ENCODE data around the gene CDV3. TPM values are rescaled to one million over a fixed set of nuclear protein-coding genes. Genes with fewer than 3 reads are reported as not detected.

The CDV3 gene
- polyA plus RNA-seq, 1 donor from 2014 or later, result 89.3 TPM

GRCh38 chr3:133531981-133532380 lies 41.5 kb upstream of the CDV3 start:
- Histone ChIP-seq H3K4me2 (ENCODE audit: low read length) (no peak overlapping the region), H3K27me3 (ENCODE audit: insufficient read depth, low read depth, low read length) (no peaks in the 10 kb centered on the region), H3K36me3 (ENCODE audit: insufficient read depth, low read length) (no peaks in the 10 kb centered on the region), H3F3A (ENCODE audit: insufficient read depth, low read length, poor library complexity, severe bottlenecking) (no peaks in the 10 kb centered on the region), H4K20me1 (ENCODE audit: insufficient read depth) (no peaks in the 10 kb centered on the region), H3K9me3 (ENCODE audit: low read length) (no peaks in the 10 kb centered on the region), H3K79me2 (replicated peaks; ENCODE audit: insufficient read depth, low read length) (no peaks in the 10 kb centered on the region), H3K9me2 (ENCODE audit: insufficient read depth, low read length) (no peaks in the 10 kb centered on the region), H3K27ac (ENCODE audit: low read length) (no peak overlapping the region), H3K4me3 (ENCODE audit: low read length) (no peak overlapping the region), H2AFZ (ENCODE audit: low read depth, low read length) (no peak overlapping the region), H3K9ac (ENCODE audit: low read length) (no peak overlapping the region)
- TF ChIP-seq, protein P1, sequence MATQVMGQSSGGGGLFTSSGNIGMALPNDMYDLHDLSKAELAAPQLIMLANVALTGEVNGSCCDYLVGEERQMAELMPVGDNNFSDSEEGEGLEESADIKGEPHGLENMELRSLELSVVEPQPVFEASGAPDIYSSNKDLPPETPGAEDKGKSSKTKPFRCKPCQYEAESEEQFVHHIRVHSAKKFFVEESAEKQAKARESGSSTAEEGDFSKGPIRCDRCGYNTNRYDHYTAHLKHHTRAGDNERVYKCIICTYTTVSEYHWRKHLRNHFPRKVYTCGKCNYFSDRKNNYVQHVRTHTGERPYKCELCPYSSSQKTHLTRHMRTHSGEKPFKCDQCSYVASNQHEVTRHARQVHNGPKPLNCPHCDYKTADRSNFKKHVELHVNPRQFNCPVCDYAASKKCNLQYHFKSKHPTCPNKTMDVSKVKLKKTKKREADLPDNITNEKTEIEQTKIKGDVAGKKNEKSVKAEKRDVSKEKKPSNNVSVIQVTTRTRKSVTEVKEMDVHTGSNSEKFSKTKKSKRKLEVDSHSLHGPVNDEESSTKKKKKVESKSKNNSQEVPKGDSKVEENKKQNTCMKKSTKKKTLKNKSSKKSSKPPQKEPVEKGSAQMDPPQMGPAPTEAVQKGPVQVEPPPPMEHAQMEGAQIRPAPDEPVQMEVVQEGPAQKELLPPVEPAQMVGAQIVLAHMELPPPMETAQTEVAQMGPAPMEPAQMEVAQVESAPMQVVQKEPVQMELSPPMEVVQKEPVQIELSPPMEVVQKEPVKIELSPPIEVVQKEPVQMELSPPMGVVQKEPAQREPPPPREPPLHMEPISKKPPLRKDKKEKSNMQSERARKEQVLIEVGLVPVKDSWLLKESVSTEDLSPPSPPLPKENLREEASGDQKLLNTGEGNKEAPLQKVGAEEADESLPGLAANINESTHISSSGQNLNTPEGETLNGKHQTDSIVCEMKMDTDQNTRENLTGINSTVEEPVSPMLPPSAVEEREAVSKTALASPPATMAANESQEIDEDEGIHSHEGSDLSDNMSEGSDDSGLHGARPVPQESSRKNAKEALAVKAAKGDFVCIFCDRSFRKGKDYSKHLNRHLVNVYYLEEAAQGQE (IDR thresholded peaks at IDR 0.05; ENCODE audit: borderline replicate concordance), result no peak
- no peak for TF ChIP-seq SMC3 (conservative IDR thresholded peaks at IDR 0.05; ENCODE audit: poor library complexity)
- no peak for TF ChIP-seq EP300 (conservative IDR thresholded peaks at IDR 0.05; ENCODE audit: poor library complexity, severe bottlenecking)
- no peak for TF ChIP-seq CTCF (IDR thresholded peaks at IDR 0.05; ENCODE audit: poor library complexity, severe bottlenecking)
- TF ChIP-seq TAF1 (IDR thresholded peaks at IDR 0.05; ENCODE audit: low read depth), result no peak
- TF ChIP-seq MXI1 (conservative IDR thresholded peaks at IDR 0.05; ENCODE audit: poor library complexity, severe bottlenecking), result no peak
- TF ChIP-seq EZH2 (IDR thresholded peaks at IDR 0.05; ENCODE audit: borderline replicate concordance, insufficient read depth, low read length, poor library complexity, severe bottlenecking), result no peak
- no peak for TF ChIP-seq POLR2AphosphoS5 (IDR thresholded peaks at IDR 0.05)
- no peak for TF ChIP-seq RAD21 (conservative IDR thresholded peaks at IDR 0.05)

GRCh38 chr3:133532951-133533350 lies 40.5 kb upstream of the CDV3 start:
- Histone ChIP-seq H3K27me3 (ENCODE audit: insufficient read depth, low read depth, low read length) (no peaks in the 10 kb centered on the region), H3F3A (ENCODE audit: insufficient read depth, low read length, poor library complexity, severe bottlenecking) (no peaks in the 10 kb centered on the region), H3K9ac (ENCODE audit: low read length) (no peak overlapping the region), H3K79me2 (replicated peaks; ENCODE audit: insufficient read depth, low read length) (no peaks in the 10 kb centered on the region), H3K27ac (ENCODE audit: low read length) (no peak overlapping the region), H2AFZ (ENCODE audit: low read depth, low read length) (no peak overlapping the region), H3K9me3 (ENCODE audit: low read length) (no peaks in the 10 kb centered on the region), H3K9me2 (ENCODE audit: insufficient read depth, low read length) (no peaks in the 10 kb centered on the region), H3K4me2 (ENCODE audit: low read length) (no peak overlapping the region), H3K4me3 (ENCODE audit: low read length) (no peak overlapping the region), H3K36me3 (ENCODE audit: insufficient read depth, low read length) (no peaks in the 10 kb centered on the region), H4K20me1 (ENCODE audit: insufficient read depth) (no peaks in the 10 kb centered on the region)
- TF ChIP-seq EP300 (conservative IDR thresholded peaks at IDR 0.05; ENCODE audit: poor library complexity, severe bottlenecking), result no peak
- no peak for TF ChIP-seq CTCF (IDR thresholded peaks at IDR 0.05; ENCODE audit: poor library complexity, severe bottlenecking)
- no peak for TF ChIP-seq TAF1 (IDR thresholded peaks at IDR 0.05; ENCODE audit: low read depth)
- TF ChIP-seq MXI1 (conservative IDR thresholded peaks at IDR 0.05; ENCODE audit: poor library complexity, severe bottlenecking), result no peak
- TF ChIP-seq EZH2 (IDR thresholded peaks at IDR 0.05; ENCODE audit: borderline replicate concordance, insufficient read depth, low read length, poor library complexity, severe bottlenecking), result no peak
- TF ChIP-seq, protein P1 (IDR thresholded peaks at IDR 0.05; ENCODE audit: borderline replicate concordance), result no peak
- TF ChIP-seq POLR2AphosphoS5 (IDR thresholded peaks at IDR 0.05), result no peak
- TF ChIP-seq SMC3 (conservative IDR thresholded peaks at IDR 0.05; ENCODE audit: poor library complexity), result no peak
- no peak for TF ChIP-seq RAD21 (conservative IDR thresholded peaks at IDR 0.05)
